ENCODE results near the gene CYP4F11. TPM values are rescaled to one million over a fixed set of nuclear protein-coding genes. Genes with fewer than 3 reads are reported as not detected.

Gene CYP4F11
- total and polyA plus RNA-seq, 2 experiments from 2014 or later: not detected

DNA sequence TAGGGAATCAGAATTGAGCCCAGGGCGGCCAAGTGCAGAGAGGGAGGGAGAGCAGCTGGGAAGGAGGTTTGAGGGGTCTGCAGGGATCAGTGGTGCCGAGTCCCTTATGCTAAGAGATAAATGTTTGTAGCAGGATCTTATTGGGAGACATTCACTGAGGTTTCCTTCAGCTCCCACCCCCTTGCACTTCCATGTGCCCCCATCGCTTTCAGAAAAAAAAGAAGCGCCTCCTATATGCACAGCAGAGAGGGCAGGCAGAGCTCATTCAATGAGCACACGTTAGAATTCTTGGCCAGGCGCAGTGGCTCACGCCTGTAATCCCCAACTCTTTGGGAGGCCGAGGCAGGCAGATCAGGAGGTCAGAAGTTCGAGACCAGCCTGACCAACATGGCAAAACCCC is 64.5 kb downstream of the CYP4F11 start:
- TF ChIP-seq, protein P1, sequence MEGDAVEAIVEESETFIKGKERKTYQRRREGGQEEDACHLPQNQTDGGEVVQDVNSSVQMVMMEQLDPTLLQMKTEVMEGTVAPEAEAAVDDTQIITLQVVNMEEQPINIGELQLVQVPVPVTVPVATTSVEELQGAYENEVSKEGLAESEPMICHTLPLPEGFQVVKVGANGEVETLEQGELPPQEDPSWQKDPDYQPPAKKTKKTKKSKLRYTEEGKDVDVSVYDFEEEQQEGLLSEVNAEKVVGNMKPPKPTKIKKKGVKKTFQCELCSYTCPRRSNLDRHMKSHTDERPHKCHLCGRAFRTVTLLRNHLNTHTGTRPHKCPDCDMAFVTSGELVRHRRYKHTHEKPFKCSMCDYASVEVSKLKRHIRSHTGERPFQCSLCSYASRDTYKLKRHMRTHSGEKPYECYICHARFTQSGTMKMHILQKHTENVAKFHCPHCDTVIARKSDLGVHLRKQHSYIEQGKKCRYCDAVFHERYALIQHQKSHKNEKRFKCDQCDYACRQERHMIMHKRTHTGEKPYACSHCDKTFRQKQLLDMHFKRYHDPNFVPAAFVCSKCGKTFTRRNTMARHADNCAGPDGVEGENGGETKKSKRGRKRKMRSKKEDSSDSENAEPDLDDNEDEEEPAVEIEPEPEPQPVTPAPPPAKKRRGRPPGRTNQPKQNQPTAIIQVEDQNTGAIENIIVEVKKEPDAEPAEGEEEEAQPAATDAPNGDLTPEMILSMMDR (IDR thresholded peaks at IDR 0.05; ENCODE audit: low read depth, low read length): no peak
- DNase-seq (ENCODE audit: low read depth in 1 of 2, low spot score in 1 of 2): no peak
- Histone ChIP-seq H3K36me3 (no peaks in the 10 kb centered on the region), H3K4me3 (no peak overlapping the region), H3K27ac (no peak overlapping the region), H3K9me3 (ENCODE audit: low read depth) (no peaks in the 10 kb centered on the region), H3K4me1 (ENCODE audit: low read depth) (no peaks in the 10 kb centered on the region), H3K27me3 (no peaks in the 10 kb centered on the region)

DNA sequence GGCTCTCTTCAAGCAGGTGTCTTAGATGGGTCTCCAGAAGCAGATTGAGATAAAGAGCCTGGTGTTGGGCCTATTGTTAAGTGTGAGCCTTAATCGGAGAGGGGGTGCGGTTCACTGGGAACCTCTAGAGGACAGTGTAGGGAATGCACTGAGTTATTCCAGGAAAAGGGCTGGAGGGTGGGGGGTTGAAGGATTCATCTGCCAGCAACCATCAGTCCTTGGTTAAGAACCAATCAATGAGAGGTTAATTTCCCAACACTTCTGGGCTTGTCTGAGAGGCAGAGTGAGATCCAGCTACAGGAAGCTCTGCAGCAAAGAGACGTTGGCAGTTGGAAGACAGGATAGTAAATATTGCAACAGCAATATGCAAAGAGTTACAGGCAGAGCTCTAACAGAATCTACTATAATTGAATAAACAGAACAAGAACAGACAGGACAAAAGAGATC is 65.2 kb downstream of the CYP4F11 start:
- H3K4me1 ChIP-seq (ENCODE audit: low read depth): no peaks in the 10 kb centered on the region

DNA sequence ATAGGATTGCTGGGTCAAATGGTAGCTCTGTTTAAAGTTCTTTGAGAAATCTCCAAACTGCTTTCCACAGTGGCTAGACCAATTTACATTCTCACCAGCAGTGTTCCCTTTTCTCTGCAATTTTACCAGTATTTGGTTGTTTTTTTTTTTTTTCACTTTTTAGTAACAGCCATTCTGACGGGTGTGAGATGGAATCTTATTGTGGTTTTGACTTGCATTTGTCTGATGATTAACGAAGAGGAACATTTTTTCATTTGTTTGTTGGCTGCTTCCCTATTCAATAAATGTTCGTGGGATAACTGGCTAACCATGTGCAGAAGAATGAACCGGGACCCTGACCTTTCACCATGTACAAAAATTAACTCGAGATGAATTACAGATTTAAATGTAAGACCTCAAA is 67.7 kb downstream of the CYP4F11 start:
- Histone ChIP-seq H3K4me1 (ENCODE audit: low read depth) (no peaks in the 10 kb centered on the region), H3K27me3 (no peaks in the 10 kb centered on the region), H3K9me3 (ENCODE audit: low read depth) (no peaks in the 10 kb centered on the region), H3K36me3 (no peaks in the 10 kb centered on the region), H3K4me3 (no peak overlapping the region), H3K27ac (no peak overlapping the region)
- no peak for DNase-seq (ENCODE audit: low read depth in 1 of 2, low spot score in 1 of 2)
- TF ChIP-seq, protein P1 (IDR thresholded peaks at IDR 0.05; ENCODE audit: low read depth, low read length): no peak

More for the DNA sequence above, 65.2 kb downstream of the CYP4F11 start:
- no peaks in the 10 kb centered on the region for H3K9me3 ChIP-seq (ENCODE audit: low read depth)
- DNase-seq (ENCODE audit: low read depth in 1 of 2, low spot score in 1 of 2): peak in 1 of 2 donors; percentile 48
- H3K27ac ChIP-seq: no peak overlapping the region
- TF ChIP-seq, protein P1 (IDR thresholded peaks at IDR 0.05; ENCODE audit: low read depth, low read length): peak; percentile 63
- no peaks in the 10 kb centered on the region for H3K36me3 ChIP-seq
- H3K27me3 ChIP-seq: no peaks in the 10 kb centered on the region
- H3K4me3 ChIP-seq: no peak overlapping the region

DNA sequence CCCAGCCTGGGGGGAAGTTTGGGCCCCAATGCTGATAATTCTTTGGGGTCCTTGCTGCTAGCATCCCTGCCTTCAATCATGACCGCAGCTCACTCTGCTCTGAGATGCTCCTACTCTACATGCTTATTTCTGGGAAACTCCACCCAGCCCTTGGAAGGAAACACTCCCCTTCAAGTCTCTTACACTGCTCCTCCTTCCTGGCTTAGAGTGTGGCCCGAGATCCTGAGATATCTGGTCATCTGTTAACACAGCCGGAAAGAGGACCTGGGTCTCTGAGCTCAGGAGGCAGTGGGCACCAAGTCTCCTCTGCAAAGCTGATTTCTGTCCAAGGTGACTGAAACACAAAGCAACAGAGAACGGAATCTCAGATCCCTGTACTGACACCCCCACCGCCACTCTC is 69.5 kb downstream of the CYP4F11 start:
- TF ChIP-seq, protein P1 (IDR thresholded peaks at IDR 0.05; ENCODE audit: low read depth, low read length): no peak
- no peaks in the 10 kb centered on the region for H3K27me3 ChIP-seq
- no peak overlapping the region for H3K27ac ChIP-seq
- H3K4me3 ChIP-seq: no peak overlapping the region
- no peaks in the 10 kb centered on the region for H3K36me3 ChIP-seq
- no peaks in the 10 kb centered on the region for H3K9me3 ChIP-seq (ENCODE audit: low read depth)
- DNase-seq (ENCODE audit: low read depth in 1 of 2, low spot score in 1 of 2): no peak
- H3K4me1 ChIP-seq (ENCODE audit: low read depth): no peaks in the 10 kb centered on the region

DNA sequence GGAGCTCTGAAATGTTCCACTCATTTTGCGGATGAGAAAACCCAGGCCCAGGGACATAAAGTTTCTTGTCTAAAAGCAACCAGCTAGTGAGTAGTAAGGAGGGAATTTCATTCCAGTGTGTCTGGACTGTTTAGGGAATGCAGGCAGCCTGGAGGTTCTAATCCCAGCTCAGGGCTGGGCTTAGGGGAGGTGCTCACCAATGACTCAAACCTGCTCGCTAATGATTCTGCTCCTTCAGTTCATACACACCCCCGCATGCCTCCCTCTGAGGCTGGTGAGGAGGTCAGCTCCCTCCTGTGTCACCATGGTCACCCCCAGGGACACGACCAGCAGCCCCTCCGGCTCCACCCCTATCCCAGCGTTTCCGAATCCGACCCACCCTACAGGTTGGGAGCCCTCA is 71.1 kb downstream of the CYP4F11 start:
- H3K27ac ChIP-seq: no peak overlapping the region
- TF ChIP-seq, protein P1 (IDR thresholded peaks at IDR 0.05; ENCODE audit: low read depth, low read length): no peak
- DNase-seq (ENCODE audit: low read depth in 1 of 2, low spot score in 1 of 2): no peak
- no peak overlapping the region for H3K4me3 ChIP-seq
- H3K4me1 ChIP-seq (ENCODE audit: low read depth): no peaks in the 10 kb centered on the region
- no peaks in the 10 kb centered on the region for H3K9me3 ChIP-seq (ENCODE audit: low read depth)
- H3K36me3 ChIP-seq: no peaks in the 10 kb centered on the region
- no peaks in the 10 kb centered on the region for H3K27me3 ChIP-seq

DNA sequence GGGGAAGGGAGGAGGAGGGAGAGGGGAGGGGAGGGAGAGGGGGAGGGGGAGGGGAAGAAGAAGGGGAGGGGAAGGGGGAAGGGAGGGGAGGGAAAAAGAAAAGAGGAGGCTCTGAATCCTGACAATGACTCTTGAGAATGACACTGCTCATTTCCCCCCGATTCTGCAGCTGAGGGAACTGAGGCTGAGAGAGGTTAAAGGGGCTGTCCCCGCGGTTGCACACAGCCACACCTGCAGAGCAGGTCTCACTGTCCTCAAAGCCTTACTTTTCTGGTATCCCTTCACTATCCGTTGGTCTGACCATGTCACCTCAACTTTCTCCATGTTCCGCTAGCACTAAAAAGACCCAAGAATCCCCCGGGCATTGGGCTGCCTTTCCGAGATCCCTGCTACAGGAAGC is 71.9 kb downstream of the CYP4F11 start:
- TF ChIP-seq, protein P1 (IDR thresholded peaks at IDR 0.05; ENCODE audit: low read depth, low read length): no peak
- Histone ChIP-seq H3K9me3 (ENCODE audit: low read depth) (no peaks in the 10 kb centered on the region), H3K27ac (no peak overlapping the region), H3K36me3 (no peaks in the 10 kb centered on the region), H3K27me3 (no peaks in the 10 kb centered on the region), H3K4me1 (ENCODE audit: low read depth) (no peaks in the 10 kb centered on the region), H3K4me3 (no peak overlapping the region)
- DNase-seq (ENCODE audit: low read depth in 1 of 2, low spot score in 1 of 2): no peak

Data from cardiac muscle cell (in vitro differentiated cells and primary cell).